ENCODE data around the gene TRIM45.
A peak's percentile ranks its signal among the peaks of the same experiment; 100 is the strongest.
"Not testable (repeated sequence)": the region's sequence is repeated elsewhere in the genome, so short reads cannot be mapped to it uniquely, and the experiment has no call there.

TRIM45 gene

DNA sequence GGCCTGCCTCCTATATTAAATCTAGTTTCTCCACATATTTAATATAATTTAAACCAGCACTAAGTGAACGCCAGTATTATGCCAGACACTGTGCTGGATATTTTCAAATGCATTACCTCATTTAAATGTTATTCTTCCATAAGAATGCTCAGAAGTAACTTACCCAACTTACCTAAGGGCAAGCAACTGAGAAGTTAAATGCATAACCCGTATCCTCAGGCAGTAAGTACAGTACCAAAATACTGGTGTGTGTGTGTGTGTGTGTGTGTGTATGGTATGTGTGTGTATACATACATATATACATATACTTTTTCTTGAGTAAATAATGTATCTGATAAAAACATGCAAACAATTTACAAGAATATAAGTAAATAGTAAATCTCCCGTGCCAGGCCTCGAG, 9.0 kb upstream of the TRIM45 start:
- no peak for DNase-seq (ENCODE audit: low read depth)

- no peak for DNase-seq (ENCODE audit: low read depth)
These were observed 7.0 kb upstream of the TRIM45 start for GRCh38 chr1:117128323-117129079.

GRCh38 chr1:117127795-117128194, 6.2 kb upstream of the TRIM45 start:
- DNase-seq (ENCODE audit: low read depth): no peak

- DNase-seq (ENCODE audit: low read depth): no peak
These were observed 3.1 kb upstream of the TRIM45 start for GRCh38 chr1:117124661-117125060.

DNA sequence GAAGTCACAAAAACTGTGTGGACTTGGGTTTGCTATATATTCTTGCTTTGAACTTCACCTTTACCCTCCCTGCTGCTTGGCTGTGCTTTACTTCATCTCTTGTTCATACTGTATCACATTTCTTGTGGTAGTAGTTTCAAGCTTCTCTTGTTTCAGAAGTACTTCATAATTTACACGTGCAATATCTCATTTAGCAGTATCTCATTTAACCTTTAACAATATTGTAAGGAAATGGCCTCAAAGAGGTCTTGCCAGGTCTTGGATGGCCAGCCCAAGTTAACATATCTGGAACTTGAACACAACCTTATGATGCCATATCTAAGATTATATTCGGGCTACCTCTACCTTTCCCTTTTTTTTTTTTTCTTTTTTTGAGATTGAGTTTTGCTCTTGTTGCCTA, 1.7 kb upstream of the TRIM45 start:
- DNase-seq (ENCODE audit: low read depth): no peak

- no peak for DNase-seq (ENCODE audit: low read depth)
These were observed 929 bp upstream of the TRIM45 start for GRCh38 chr1:117122330-117123025.

DNA sequence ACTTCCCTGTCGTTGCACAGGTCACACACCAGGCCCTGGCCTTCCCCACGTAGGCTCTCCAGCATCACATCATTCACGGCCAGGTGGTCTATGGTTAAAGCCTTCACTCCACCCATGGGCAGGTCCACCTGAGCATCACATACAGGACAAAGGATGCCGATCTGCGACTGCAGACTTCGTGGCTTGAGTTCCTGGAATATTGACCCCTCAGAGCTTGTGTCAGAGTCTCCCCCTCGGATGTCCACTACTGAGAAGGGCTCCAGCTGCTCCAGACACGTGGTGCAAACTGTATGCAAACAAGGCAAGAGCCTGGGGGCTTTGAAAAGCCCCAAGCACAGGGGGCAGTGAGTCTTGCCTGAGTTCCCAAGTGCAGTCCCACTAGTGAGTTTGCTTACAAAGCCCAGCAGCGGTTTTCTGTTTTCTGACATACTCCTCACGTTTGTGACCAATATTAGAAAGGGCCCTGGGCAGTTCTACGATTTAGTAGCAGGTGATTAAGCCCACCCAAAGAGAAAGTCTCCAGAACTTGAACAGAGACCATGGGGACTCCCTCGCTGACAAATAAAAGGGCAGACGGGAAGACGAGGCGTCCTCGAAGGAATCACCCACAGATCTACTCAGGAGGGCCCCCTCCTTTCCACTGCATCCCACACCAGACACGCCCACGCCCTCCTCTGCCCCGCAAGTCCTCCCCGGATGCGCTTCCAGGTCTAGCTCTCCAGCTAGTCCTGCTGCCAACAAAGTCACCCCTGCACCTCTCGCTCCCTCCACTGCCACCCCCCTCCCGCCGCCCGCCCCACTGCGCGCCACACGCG, 568 bp downstream of the TRIM45 start:
- DNase-seq (ENCODE audit: low read depth): no peak

GRCh38 chr1:117119144-117119543, 2.4 kb downstream of the TRIM45 start:
- not testable (repeated sequence) for DNase-seq (ENCODE audit: low read depth)

GRCh38 chr1:117118137-117118536, 3.4 kb downstream of the TRIM45 start:
- DNase-seq (ENCODE audit: low read depth): no peak

DNA sequence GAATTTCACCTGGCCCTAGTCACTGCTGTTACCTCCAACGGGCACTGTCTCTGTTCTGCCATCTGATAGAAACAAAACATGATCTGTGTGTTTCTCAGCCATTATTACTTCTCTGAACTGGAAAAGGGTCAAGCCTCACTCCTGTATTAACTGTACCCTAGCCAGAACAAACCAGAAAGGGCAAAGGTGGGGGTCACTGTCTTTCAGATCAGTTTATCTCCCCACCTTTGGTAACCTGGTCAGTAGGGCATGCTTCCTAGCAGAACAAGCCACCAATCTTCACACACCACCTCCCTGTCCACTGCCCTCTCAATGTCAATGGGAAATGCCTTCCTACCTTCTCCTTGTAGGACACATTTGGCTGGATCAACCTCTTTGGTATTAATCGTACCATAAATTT, 3.9 kb downstream of the TRIM45 start:
- no peak for DNase-seq (ENCODE audit: low read depth)

GRCh38 chr1:117116784-117117130, 4.8 kb downstream of the TRIM45 start:
- DNase-seq (ENCODE audit: low read depth): no peak

DNA sequence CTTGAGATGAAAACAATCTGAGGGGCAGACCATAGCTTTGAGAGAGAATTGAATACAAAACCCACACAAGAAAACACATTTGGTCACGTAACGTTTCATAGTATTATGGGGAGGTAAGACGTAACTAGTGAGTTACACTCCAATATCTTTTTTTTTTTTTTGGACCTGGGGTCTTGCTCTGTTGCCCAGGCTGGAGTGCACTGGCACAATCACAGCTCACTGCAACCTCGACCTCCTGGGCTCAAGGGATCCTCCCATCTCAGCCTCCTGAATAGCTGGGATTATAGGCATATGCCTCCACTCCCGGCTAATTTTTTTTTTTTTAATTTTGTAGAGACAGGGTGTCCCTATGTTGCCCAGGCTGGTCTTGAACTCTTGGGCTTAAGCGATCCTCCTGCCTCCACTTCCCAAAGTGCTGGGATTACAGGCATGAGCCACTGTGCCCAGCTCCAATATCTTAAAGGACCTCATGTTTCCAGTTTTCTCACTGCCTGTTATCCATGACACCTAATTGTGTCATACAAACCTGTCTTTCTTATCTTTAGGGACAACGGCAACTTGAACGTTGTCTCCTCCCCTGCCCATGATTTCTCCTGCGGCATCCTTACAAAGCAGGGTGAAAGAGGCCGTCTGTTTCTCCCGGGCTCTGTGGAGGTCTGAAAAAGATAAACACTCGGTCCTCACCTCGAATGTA, 5.3 kb downstream of the TRIM45 start:
- no peak for DNase-seq (ENCODE audit: low read depth)

- no peak for DNase-seq (ENCODE audit: low read depth)
These were observed 6.7 kb downstream of the TRIM45 start for GRCh38 chr1:117114877-117115276.

DNA sequence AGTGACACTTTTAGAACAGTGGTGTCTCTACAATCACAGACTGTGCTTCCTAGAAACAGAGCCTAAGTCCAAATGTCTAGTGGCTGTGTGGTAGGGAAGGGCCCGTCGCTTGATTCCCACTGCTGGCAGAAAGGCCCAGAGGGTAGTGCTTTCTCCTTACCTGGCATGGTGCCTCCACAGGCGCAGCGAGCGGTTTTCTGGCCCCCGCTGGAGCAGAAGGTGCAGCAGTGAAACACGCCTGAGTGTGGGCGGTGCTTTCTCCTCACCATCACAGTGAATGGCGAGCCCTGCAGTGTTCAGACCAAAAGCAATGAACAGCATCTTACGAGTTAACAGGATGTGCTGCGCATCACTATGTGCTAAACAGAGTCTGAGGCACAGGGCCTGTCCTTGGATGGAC, 8.3 kb downstream of the TRIM45 start:
- no peak for DNase-seq (ENCODE audit: low read depth)

DNA sequence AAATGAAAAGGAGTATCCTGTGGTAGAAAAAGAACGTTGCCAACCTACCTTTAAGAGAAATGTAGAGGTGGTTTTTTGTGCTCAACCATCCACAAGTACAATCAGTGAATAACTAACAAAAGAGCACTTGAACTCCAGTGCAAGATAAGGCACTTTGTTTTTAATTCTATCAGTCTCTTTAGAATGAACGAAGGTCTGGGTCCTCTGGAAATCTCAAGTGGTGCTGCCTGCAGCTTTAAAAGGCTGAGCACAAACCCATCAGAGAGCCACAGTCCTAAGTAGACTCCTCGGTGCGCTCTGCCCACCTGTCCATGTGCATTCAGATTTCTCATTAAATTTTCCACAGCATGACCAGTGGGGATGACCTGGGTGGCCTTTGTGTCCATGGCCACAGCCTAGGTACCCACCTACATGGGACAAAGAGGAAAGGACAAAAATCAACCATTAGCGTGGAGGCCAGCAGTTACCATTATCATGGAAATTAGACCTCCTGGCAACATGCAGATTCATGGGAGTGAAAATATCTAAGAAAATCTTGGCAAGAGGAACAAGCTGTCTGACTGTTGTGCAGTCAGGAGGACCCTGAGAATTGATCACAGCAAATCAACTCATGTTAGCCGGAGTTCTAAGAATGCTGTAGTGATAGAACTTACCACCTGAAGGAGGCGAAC, 9.4 kb downstream of the TRIM45 start:
- DNase-seq (ENCODE audit: low read depth): no peak

DNA sequence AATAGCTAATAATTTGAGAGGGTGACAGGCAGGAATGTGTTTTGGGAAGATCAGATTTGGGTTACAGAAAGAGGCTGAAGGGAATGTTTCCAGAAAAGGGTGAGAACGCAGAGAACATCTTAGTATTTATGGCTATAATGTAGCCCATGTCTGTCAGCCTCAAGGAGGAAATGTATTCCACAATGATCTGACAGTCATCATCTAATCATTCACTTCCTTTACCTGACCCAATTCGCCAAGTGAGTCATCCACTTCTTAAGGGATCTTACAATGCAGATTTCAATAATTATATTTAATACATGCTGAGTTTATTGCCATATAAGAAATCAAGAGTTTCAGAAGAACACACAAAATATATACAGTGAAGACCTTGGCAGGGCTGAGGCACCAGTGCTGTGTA, 10.8 kb downstream of the TRIM45 start:
- DNase-seq (ENCODE audit: low read depth): peak; percentile 63

- DNase-seq (ENCODE audit: low read depth): no peak
These were observed 14.2 kb downstream of the TRIM45 start for GRCh38 chr1:117107364-117107763.

DNA sequence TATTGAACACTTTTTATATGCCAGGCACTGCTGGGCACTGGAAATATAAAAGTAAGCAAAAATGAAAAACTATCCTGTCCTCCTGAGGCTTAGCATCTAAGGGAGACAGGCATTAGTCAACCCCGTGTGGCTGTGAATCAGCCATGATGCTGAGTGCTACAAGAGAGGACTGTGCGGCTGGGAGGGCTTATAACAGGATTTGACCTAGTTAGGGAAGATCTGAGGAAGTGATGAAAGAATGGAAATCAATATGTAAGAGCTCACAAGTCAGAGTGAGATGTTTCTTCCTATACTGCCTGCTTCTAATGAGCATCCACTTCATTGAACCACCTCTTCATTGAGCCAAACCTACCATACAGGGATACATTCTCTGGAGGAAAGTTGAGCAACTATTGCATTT, 15.1 kb downstream of the TRIM45 start:
- DNase-seq (ENCODE audit: low read depth): no peak

GRCh38 chr1:117105722-117106121, 15.8 kb downstream of the TRIM45 start:
- DNase-seq (ENCODE audit: low read depth): no peak

DNA sequence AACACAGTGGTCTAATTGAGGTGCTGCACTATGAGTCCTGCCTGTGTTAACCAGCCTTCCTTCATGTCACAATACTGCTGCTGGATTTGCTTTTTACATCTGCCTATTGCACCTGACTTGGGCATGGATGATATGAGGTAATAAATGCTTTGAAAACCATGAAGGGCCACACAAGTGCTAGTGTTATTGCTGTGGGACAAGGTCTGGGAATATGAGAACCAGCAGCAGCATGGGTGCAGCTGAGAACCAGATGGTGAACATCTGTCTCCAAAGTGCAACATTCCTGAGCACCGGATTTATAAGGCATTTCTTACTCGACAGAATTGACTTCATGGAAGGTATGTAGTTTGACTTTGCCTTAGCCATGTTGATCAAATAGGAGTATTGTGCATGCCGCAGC, 16.6 kb downstream of the TRIM45 start:
- DNase-seq (ENCODE audit: low read depth): no peak

DNA sequence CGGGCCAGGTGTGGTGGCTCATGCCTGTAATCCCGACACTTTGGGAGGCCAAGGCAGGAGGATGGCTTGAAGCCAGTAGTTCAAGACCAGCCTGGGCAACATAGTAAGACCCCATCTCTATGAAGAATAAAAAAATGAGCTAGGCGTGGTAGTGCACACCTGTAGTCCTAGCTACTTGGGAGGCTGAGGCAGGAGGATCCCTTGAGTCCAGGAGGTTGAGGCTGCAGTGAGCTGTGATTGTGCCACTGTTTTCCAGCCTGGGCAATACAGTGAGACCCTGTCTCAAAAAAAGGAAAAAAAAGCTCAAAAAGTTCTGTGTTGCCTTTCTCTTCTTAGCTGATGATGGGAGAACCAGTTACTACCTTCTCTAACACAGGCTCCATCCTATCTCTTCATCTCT, 19.7 kb downstream of the TRIM45 start:
- DNase-seq (ENCODE audit: low read depth): not testable (repeated sequence)

DNA sequence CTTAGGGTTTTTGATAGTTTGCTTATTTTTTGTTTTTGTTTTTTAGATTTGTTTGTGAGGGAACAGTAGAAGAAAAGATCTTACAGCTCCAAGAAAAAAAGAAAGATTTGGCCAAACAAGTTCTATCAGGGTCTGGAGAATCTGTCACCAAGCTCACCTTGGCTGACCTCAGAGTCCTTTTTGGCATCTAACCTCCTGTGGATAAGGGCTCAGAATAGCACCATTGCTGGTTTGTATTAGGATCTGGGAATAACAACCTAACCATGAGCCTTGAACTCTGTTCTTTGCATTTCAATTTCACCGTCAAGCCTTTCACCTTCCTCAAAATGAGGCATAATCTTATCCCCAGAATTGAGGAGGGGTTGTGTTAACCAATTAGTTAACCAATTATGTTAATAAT, 20.2 kb downstream of the TRIM45 start:
- DNase-seq (ENCODE audit: low read depth): no peak
